Choroid plexus epithelial cell (primary cell): Measurements from ENCODE around the gene HAT1.

Experiments
- DNase-seq: peaks from one replicate; pipeline ENCODE4 v3.0.0-alpha.2; 2010; ENCODE audit warnings: low read depth
- H3K4me3 ChIP-seq: 2 replicates; pipeline ENCODE4 v1.5.1; 2011; ENCODE audit warnings: low read depth, mild to moderate bottlenecking, control low read depth, low read length, moderate library complexity
- CTCF ChIP-seq: conservative IDR thresholded peaks from 2 replicates; pipeline ENCODE4 v1.5.1; 2011; ENCODE audit warnings: low read depth, mild to moderate bottlenecking, control low read depth, inconsistent platforms, low read length, moderate library complexity

HAT1 gene

GRCh38 chr2:171958475-171958874 is 36.2 kb downstream of the HAT1 start:
- H3K4me3 ChIP-seq: no peak overlapping the region
- no peak for TF ChIP-seq CTCF
- peak; percentile 78 for DNase-seq

GRCh38 chr2:171959998-171960397 is 37.7 kb downstream of the HAT1 start:
- TF ChIP-seq CTCF: no peak
- DNase-seq: no peak
- no peak overlapping the region for H3K4me3 ChIP-seq

GRCh38 chr2:171960570-171960969 is 38.3 kb downstream of the HAT1 start:
- no peak overlapping the region for H3K4me3 ChIP-seq
- DNase-seq: no peak
- TF ChIP-seq CTCF: no peak

- H3K4me3 ChIP-seq: no peak overlapping the region
- DNase-seq: no peak
- TF ChIP-seq CTCF: no peak
Measured at GRCh38 chr2:171963198-171963597, 40.9 kb downstream of the HAT1 start.

- TF ChIP-seq CTCF: no peak
Measured at GRCh38 chr2:171964308-171964707, 42.0 kb downstream of the HAT1 start.

GRCh38 chr2:171965238-171965637 is 43.0 kb downstream of the HAT1 start:
- no peak for DNase-seq
- H3K4me3 ChIP-seq: no peak overlapping the region
- TF ChIP-seq CTCF: no peak

More at GRCh38 chr2:171964308-171964707, 42.0 kb downstream of the HAT1 start:
- no peak for DNase-seq
- H3K4me3 ChIP-seq: no peak overlapping the region

- TF ChIP-seq CTCF: no peak
- no peak for DNase-seq
- no peak overlapping the region for H3K4me3 ChIP-seq
Measured at GRCh38 chr2:171965661-171966060, 43.4 kb downstream of the HAT1 start.
